ENCODE data around the gene UGP2.
"Not testable (repeated sequence)": the region's sequence is repeated elsewhere in the genome, so short reads cannot be mapped to it uniquely, and the experiment has no call there.

The UGP2 gene
- long read RNA-seq, donor 1, transcript UGP2-202 (10 exons, 2,136 nt): major isoform, 27 of 57 reads
- long read RNA-seq, donor 1, transcript UGP2-201 (10 exons, 2,338 nt): minor isoform, 5 of 57 reads
- long read RNA-seq, donor 1, partial matches to known transcripts: 21 of 57 reads
- long read RNA-seq, donor 1, other reads (novel, unspliced or antisense): 0 of 57 reads
- long read RNA-seq, donor 2, transcript UGP2-202 (10 exons, 2,136 nt): major isoform, 8 of 19 reads
- long read RNA-seq, donor 2, partial matches to known transcripts: 8 of 19 reads
- long read RNA-seq, donor 2, other reads (novel, unspliced or antisense): 0 of 19 reads
- long read RNA-seq, donor 3, transcript UGP2-202 (10 exons, 2,136 nt): major isoform, 10 of 24 reads
- long read RNA-seq, donor 3, partial matches to known transcripts: 12 of 24 reads
- long read RNA-seq, donor 3, other reads (novel, unspliced or antisense): 0 of 24 reads
- long read RNA-seq, donor 4, transcript UGP2-202 (10 exons, 2,136 nt): major isoform, 18 of 59 reads
- long read RNA-seq, donor 4, partial matches to known transcripts: 35 of 59 reads
- long read RNA-seq, donor 4, other reads (novel, unspliced or antisense): 0 of 59 reads
- long read RNA-seq, donor 5, transcript UGP2-202 (10 exons, 2,136 nt): major isoform, 22 of 52 reads
- long read RNA-seq, donor 5, transcript UGP2-201 (10 exons, 2,338 nt): minor isoform, 6 of 52 reads
- long read RNA-seq, donor 5, partial matches to known transcripts: 23 of 52 reads
- long read RNA-seq, donor 5, other reads (novel, unspliced or antisense): 0 of 52 reads
- long read RNA-seq, donor 6, transcript UGP2-202 (10 exons, 2,136 nt): major isoform, 14 of 28 reads
- long read RNA-seq, donor 6, partial matches to known transcripts: 9 of 28 reads
- long read RNA-seq, donor 6, other reads (novel, unspliced or antisense): 0 of 28 reads
- long read RNA-seq, donor 7, transcript UGP2-202 (10 exons, 2,136 nt): major isoform, 29 of 33 reads
- long read RNA-seq, donor 7, partial matches to known transcripts: 0 of 33 reads
- long read RNA-seq, donor 7, other reads (novel, unspliced or antisense): 0 of 33 reads
- long read RNA-seq, donor 8, transcript UGP2-201 (10 exons, 2,338 nt): minor isoform, 6 of 37 reads
- long read RNA-seq, donor 8, transcript UGP2-202 (10 exons, 2,136 nt): major isoform, 29 of 37 reads
- long read RNA-seq, donor 8, partial matches to known transcripts: 0 of 37 reads
- long read RNA-seq, donor 8, other reads (novel, unspliced or antisense): 0 of 37 reads

- DNase-seq: peak; percentile 95
These were observed at the start of gene UGP2 for GRCh38 chr2:63841254-63842022. Gene UGP2 (plus strand): TSS chr2:63841896. CDS start chr2:63842186, 290 bp downstream.

- no peak for DNase-seq
These were observed 49.2 kb upstream of the UGP2 start for GRCh38 chr2:63792530-63792929.

- DNase-seq: no peak
These were observed 45.3 kb upstream of the UGP2 start for GRCh38 chr2:63796366-63796765.

- DNase-seq: no peak
These were observed 44.9 kb upstream of the UGP2 start for GRCh38 chr2:63796796-63797195.

- no peak for DNase-seq
These were observed 40.2 kb upstream of the UGP2 start for GRCh38 chr2:63801455-63801854.

GRCh38 chr2:63805412-63805811 is 36.3 kb upstream of the UGP2 start:
- DNase-seq: no peak

GRCh38 chr2:63808036-63808435 is 33.7 kb upstream of the UGP2 start:
- not testable (repeated sequence) for DNase-seq

- DNase-seq: not testable (repeated sequence)
These were observed 32.8 kb upstream of the UGP2 start for GRCh38 chr2:63808911-63809310.

GRCh38 chr2:63811063-63811462 is 30.6 kb upstream of the UGP2 start:
- no peak for DNase-seq

GRCh38 chr2:63811870-63812269 is 29.8 kb upstream of the UGP2 start:
- not testable (repeated sequence) for DNase-seq

GRCh38 chr2:63814114-63814513 is 27.6 kb upstream of the UGP2 start:
- DNase-seq: no peak

GRCh38 chr2:63817382-63817781 is 24.3 kb upstream of the UGP2 start:
- no peak for DNase-seq

- no peak for DNase-seq
These were observed 23.4 kb upstream of the UGP2 start for GRCh38 chr2:63818271-63818670.

GRCh38 chr2:63819256-63819655 is 22.4 kb upstream of the UGP2 start:
- DNase-seq: no peak

GRCh38 chr2:63819765-63820717 is 21.7 kb upstream of the UGP2 start:
- no peak for DNase-seq

- DNase-seq: no peak
These were observed 20.7 kb upstream of the UGP2 start for GRCh38 chr2:63820969-63821368.

- no peak for DNase-seq
These were observed 20.3 kb upstream of the UGP2 start for GRCh38 chr2:63821396-63821795.

GRCh38 chr2:63822478-63822877 is 19.2 kb upstream of the UGP2 start:
- no peak for DNase-seq

- DNase-seq: no peak
These were observed 13.9 kb upstream of the UGP2 start for GRCh38 chr2:63827749-63828148.

- DNase-seq: no peak
These were observed 10.5 kb upstream of the UGP2 start for GRCh38 chr2:63831176-63831575.

- no peak for DNase-seq
These were observed 7.3 kb upstream of the UGP2 start for GRCh38 chr2:63834401-63834800.
